ENCODE data around the gene NCAM1. TPM values are rescaled to one million over a fixed set of nuclear protein-coding genes. Genes with fewer than 3 reads are reported as not detected.
A peak's percentile ranks its signal among the peaks of the same experiment; 100 is the strongest.

NCAM1 gene
- total and polyA plus RNA-seq, 8 donors, result 1.7 to 45.0 (median 37.6) TPM

DNA sequence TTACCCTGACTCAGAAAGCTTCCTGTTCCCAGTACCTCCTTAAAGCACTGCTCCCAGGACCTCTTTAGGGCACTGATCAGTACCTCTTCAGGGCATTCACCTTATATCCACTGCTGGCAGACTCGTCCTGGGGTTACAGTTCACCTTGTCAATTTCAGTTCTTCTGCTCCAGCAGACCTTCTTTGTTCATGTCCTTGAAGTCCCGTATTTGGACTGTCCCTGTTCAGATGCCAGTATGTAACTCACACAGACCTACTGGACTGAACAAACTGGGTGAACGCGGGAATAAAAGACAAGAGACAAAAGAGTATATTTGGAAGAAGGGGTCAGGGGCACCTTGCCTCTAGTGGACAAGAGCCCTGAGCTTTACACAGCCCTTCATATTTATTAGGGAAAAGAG lies 31.8 kb upstream of the NCAM1 start:
- Histone ChIP-seq H3K4me1 (no peaks in the 10 kb centered on the region), H3K27ac (no peak overlapping the region), H3K4me3 (no peak overlapping the region), H3K36me3 (no peaks in the 10 kb centered on the region), H3K27me3 (no peaks in the 10 kb centered on the region), H3K9me3 (no peaks in the 10 kb centered on the region)
- ATAC-seq (no peak), DNase-seq (no peak)
- TF ChIP-seq, protein P1, sequence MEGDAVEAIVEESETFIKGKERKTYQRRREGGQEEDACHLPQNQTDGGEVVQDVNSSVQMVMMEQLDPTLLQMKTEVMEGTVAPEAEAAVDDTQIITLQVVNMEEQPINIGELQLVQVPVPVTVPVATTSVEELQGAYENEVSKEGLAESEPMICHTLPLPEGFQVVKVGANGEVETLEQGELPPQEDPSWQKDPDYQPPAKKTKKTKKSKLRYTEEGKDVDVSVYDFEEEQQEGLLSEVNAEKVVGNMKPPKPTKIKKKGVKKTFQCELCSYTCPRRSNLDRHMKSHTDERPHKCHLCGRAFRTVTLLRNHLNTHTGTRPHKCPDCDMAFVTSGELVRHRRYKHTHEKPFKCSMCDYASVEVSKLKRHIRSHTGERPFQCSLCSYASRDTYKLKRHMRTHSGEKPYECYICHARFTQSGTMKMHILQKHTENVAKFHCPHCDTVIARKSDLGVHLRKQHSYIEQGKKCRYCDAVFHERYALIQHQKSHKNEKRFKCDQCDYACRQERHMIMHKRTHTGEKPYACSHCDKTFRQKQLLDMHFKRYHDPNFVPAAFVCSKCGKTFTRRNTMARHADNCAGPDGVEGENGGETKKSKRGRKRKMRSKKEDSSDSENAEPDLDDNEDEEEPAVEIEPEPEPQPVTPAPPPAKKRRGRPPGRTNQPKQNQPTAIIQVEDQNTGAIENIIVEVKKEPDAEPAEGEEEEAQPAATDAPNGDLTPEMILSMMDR (IDR thresholded peaks at IDR 0.05), result no peak
- intact Hi-C loops (cut with DNase I), result no loop called here

- H3K27me3 ChIP-seq, result peaks cover 4 to 5% of the 10 kb centered on the region in 2 donors
- ATAC-seq, result no peak
- H3K36me3 ChIP-seq, result no peaks in the 10 kb centered on the region
- TF ChIP-seq, protein P1 (IDR thresholded peaks at IDR 0.05), result no peak
- no peaks in the 10 kb centered on the region for H3K4me1 ChIP-seq
- no peak overlapping the region for H3K4me3 ChIP-seq
- H3K27ac ChIP-seq, result no peak overlapping the region
- intact Hi-C loops (cut with DNase I), result no loop called here
- DNase-seq, result no peak
- no peaks in the 10 kb centered on the region for H3K9me3 ChIP-seq
These were observed 29.5 kb upstream of the NCAM1 start for GRCh38 chr11:112931703-112932102.

DNA sequence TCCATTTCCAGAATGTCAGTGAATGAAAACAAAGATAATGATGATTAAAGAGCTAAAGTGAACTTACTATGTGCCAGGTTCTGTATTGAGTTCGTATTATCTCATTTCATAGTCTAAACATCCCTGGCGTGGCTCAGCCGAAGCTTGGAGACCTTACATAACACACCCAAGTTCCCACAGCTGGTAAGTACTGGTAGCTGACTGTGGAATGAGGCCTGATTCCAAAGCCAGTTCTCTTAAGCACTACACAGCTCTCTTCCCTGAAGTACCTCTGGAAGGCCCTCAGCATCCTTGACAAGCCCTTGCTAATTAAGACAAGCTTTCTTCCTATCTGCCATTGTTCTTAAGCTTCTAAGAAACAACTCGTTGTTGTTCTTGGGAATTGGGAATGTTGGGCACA lies 28.6 kb upstream of the NCAM1 start:
- TF ChIP-seq, protein P1 (IDR thresholded peaks at IDR 0.05), result no peak
- no peaks in the 10 kb centered on the region for H3K4me1 ChIP-seq
- no peaks in the 10 kb centered on the region for H3K36me3 ChIP-seq
- DNase-seq (no peak), ATAC-seq (peak; percentile 72)
- no peak overlapping the region for H3K4me3 ChIP-seq
- no peaks in the 10 kb centered on the region for H3K9me3 ChIP-seq
- intact Hi-C loops (cut with DNase I), result no loop called here
- no peak overlapping the region for H3K27ac ChIP-seq
- H3K27me3 ChIP-seq, result peaks cover 4 to 5% of the 10 kb centered on the region in 2 donors

DNA sequence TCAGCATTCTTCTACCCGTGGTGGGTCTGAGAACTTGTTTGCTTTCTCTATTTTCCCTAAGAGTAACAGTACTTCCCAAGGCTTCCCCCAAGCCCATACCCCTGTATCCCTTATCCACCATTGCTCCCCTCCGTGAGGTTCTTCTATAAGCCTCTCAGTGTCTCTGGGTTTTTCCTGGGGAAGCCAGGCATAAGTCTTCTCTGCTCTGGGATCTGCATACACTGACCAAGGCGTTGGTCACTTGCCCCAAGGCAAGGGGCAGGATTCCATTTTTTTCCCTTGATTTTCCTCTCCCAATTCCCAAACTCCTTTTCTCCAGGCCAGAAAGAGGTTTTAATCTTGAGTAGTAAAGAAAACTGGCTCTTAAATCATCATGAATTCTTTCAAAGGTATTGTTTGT lies 27.2 kb upstream of the NCAM1 start:
- Histone ChIP-seq H3K27me3 (peaks cover 4 to 5% of the 10 kb centered on the region in 2 donors), H3K27ac (no peak overlapping the region), H3K4me3 (no peak overlapping the region), H3K4me1 (no peaks in the 10 kb centered on the region), H3K36me3 (no peaks in the 10 kb centered on the region), H3K9me3 (no peaks in the 10 kb centered on the region)
- ATAC-seq (no peak), DNase-seq (no peak)
- intact Hi-C loops (cut with DNase I), result no loop called here
- TF ChIP-seq, protein P1 (IDR thresholded peaks at IDR 0.05), result no peak

DNA sequence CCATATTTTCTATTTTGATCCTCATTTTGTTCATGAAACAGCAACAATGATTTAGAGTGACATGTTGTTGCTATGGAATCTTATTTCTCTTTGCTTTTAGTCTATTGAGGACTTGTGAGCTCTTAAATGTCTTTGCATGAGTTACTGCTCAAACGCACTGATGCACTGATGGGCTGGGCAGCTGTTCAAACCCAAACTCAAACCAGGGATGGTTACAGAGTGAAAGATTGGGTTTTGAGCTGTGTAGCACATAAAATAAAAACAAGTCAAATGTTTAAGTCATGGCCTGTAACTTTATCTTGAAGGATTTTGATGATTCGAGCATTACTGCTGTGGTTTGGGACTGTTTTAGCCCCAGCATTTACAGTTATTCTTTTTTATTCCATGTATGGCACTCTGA lies 20.1 kb upstream of the NCAM1 start:
- intact Hi-C loops (cut with DNase I), result no loop called here
- Histone ChIP-seq H3K9me3 (no peaks in the 10 kb centered on the region), H3K4me1 (no peaks in the 10 kb centered on the region), H3K36me3 (no peaks in the 10 kb centered on the region), H3K27me3 (peaks cover 0 to 2% of the 10 kb centered on the region in 2 donors), H3K4me3 (no peak overlapping the region), H3K27ac (no peak overlapping the region)
- TF ChIP-seq, protein P1 (IDR thresholded peaks at IDR 0.05), result no peak
- no peak for DNase-seq
- ATAC-seq, result no peak
